Lung (tissue), 12 donors: Measurements from ENCODE around the gene HCRTR1. TPM values are rescaled to one million over a fixed set of nuclear protein-coding genes. Genes with fewer than 3 reads are reported as not detected.

Source experiments
- ATAC-seq: fragments of 200-7000 bp; cut with Tn5 transposase; one replicate; pipeline ENCODE4 v1.9.1; 2020; ENCODE audit warnings: moderate number of reproducible peaks; ENCODE audit not compliant: insufficient read depth, low FRiP score
- DNase-seq, 3 donors: peaks; one replicate each; pipeline ENCODE4 v3.0.0-alpha.2; 2013 to 2017
- H3K27ac ChIP-seq, 2 donors: one replicate each; pipeline ENCODE4 v1.5.1; 2013; ENCODE audit warnings: mild to moderate bottlenecking in 2 of 2, moderate library complexity in 2 of 2, control low read depth in 1 of 2, inconsistent platforms in 1 of 2, low read depth in 1 of 2, low read length in 1 of 2
- H3K27me3 ChIP-seq, 3 donors: one replicate each; pipeline ENCODE4 v1.5.1; 2013; ENCODE audit warnings: low read length in 2 of 3; ENCODE audit not compliant: control insufficient read depth in 3 of 3, insufficient read depth in 3 of 3
- H3K36me3 ChIP-seq, 4 donors: one replicate each; pipeline ENCODE4 v1.5.1; 2013; ENCODE audit warnings: low read length in 4 of 4, mild to moderate bottlenecking in 1 of 4, moderate library complexity in 1 of 4; ENCODE audit not compliant: control insufficient read depth in 4 of 4, insufficient read depth in 4 of 4
- H3K4me1 ChIP-seq, 5 donors: one replicate each; pipeline ENCODE4 v1.5.1; 2013; ENCODE audit warnings: low read length in 5 of 5, mild to moderate bottlenecking in 2 of 5, moderate library complexity in 1 of 5; ENCODE audit not compliant: control insufficient read depth in 5 of 5, insufficient read depth in 5 of 5
- H3K4me3 ChIP-seq: one replicate; pipeline ENCODE4 v1.5.1; 2013; ENCODE audit warnings: mild to moderate bottlenecking, control low read depth, moderate library complexity
- H3K9ac ChIP-seq, 2 donors: one replicate each; pipeline ENCODE4 v1.5.1; 2013; ENCODE audit warnings: low read length in 2 of 2, control low read depth in 1 of 2; ENCODE audit not compliant: insufficient read depth in 1 of 2
- H3K9me3 ChIP-seq, 4 donors: one replicate each; pipeline ENCODE4 v1.5.1; 2013; ENCODE audit warnings: low read length in 3 of 4, mild to moderate bottlenecking in 1 of 4, moderate library complexity in 1 of 4; ENCODE audit not compliant: control insufficient read depth in 4 of 4, insufficient read depth in 3 of 4
- CTCF ChIP-seq: IDR thresholded peaks from 2 replicates; pipeline ENCODE4 v1.5.1; 2012; ENCODE audit warnings: mild to moderate bottlenecking; ENCODE audit errors: control extremely low read depth, extremely low read depth
- WGBS, 2 donors: extraction: QIAGEN DNeasy Blood & Tissue Kit; methylation state at CpG; one replicate each; pipeline ENCODE4 v1.1.7; 2013; 5-methylcytosine and 5-hydroxymethylcytosine counted together
- polyA plus RNA-seq, 2 donors: library from polyadenylated mRNA; stranded (reverse); fragments of 200-250 nt; gene quantifications; one replicate each; pipeline ENCODE4 v1.2.1, GENCODE V29; 2013
- total RNA-seq, 2 donors: library from RNA; depleted of rRNA in 1 of 2; stranded (reverse); fragments of >200 nt in 1 of 2; gene quantifications; one replicate each; pipeline ENCODE4 v1.2.1, GENCODE V29; 2014 to 2021
- donor health status: control.
- donor health status: control.
- donor health status: Bipolar disorder and iron deficiency.
- donor health status: healthy.
- donor health status: DM: yes; HTN: yes; CAD: no.

The HCRTR1 gene
- total and polyA plus RNA-seq, 4 donors = 0.08 to 0.14 TPM; not detected in 2

GRCh38 chr1:31663622-31664452 is 46.3 kb downstream of the HCRTR1 start:
- Histone ChIP-seq H3K27me3 (no peaks in the 10 kb centered on the region), H3K27ac (no peak overlapping the region), H3K4me1 (peaks cover 0 to 14% (median 0%) of the 10 kb centered on the region in 5 donors), H3K9ac (no peak overlapping the region), H3K36me3 (peaks cover 0 to 14% (median 4%) of the 10 kb centered on the region in 4 donors), H3K4me3 (no peak overlapping the region), H3K9me3 (no peaks in the 10 kb centered on the region)
- peak; percentile 67 to 76 (median 74) for DNase-seq
- ATAC-seq = peak; percentile 75
- peak; percentile 78 for TF ChIP-seq CTCF
- 42 to 44% methylated on average over 9 of the region's 9 CpGs for WGBS, 2 donors

DNA sequence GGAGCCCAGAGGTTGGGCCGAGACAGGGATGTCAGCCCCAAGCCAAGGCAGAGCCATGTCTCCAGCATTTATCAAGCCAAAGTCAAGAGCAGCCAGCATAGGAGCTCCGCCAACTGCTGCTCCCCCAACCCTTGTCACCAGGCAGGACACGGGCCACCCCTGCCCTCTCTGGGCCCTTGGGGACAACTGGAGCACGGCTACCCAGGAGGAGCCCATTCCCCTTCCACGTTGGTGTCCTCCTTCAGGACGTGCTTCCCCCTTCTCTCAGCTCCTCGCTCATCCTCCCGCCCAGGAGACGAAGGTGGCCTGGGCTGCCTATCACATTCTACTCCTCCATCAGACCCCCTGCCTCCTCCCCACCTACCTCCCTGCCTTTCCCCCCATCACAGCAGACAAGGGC is 47.0 kb downstream of the HCRTR1 start:
- Histone ChIP-seq H3K4me3 (no peak overlapping the region), H3K27me3 (no peaks in the 10 kb centered on the region), H3K4me1 (peaks cover 0 to 14% (median 2%) of the 10 kb centered on the region in 5 donors), H3K27ac (no peak overlapping the region), H3K36me3 (peaks cover 0 to 16% (median 5%) of the 10 kb centered on the region in 4 donors), H3K9ac (no peak overlapping the region), H3K9me3 (no peaks in the 10 kb centered on the region)
- TF ChIP-seq CTCF = no peak
- WGBS, 2 donors = 85 to 91% methylated on average over 9 of the region's 9 CpGs
- ATAC-seq = no peak
- DNase-seq = no peak

DNA sequence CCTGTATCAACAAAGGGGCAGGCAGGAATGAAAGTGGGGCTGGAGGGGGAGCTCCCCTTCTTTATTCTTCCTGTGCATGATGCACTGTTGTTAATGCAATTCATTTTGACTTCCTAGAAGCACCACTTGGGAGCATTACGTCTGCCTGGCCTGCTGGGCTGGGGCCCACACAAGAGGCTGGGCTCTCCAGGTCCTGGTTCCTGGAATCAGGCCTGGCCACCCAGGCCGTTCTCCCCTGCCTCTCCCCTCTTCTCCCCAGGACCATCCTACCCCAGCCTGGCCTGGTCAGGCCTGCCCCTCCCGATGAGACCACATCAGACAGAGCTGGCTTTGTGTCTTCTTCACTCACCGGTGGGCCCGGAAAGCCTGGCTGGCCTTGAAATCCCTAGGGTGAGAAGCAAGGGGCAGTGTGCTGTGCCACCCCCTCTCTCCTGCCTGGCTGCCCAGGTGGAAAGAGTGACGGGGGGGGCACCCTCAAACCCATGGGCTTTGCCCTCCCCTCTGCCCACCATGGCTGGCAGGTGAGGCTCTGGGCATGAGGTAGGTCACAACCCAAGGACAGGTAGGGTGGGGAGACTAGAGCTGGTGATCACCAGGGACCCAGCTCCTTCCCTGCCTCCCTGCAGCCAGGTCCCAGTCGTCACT is 47.9 kb downstream of the HCRTR1 start:
- 80 to 90% methylated on average over 7 of the region's 7 CpGs for WGBS, 2 donors
- H3K9ac ChIP-seq = no peak overlapping the region
- ATAC-seq = no peak

More for the DNA sequence above, 47.9 kb downstream of the HCRTR1 start:
- Histone ChIP-seq H3K4me1 (peaks cover 0 to 21% (median 9%) of the 10 kb centered on the region in 5 donors), H3K27me3 (no peaks in the 10 kb centered on the region), H3K9me3 (no peaks in the 10 kb centered on the region), H3K4me3 (no peak overlapping the region), H3K36me3 (peaks cover 0 to 15% (median 4%) of the 10 kb centered on the region in 4 donors), H3K27ac (no peak overlapping the region)
- no peak for TF ChIP-seq CTCF
- peak in 1 of 3 donors; percentile 30 for DNase-seq
